Upper lobe of left lung (tissue), 4 donors: ENCODE data around the gene NBEA.

ENCODE experiments used
- CTCF ChIP-seq, 6 experiments: fragments of 450-650 bp in 4 of 6; fragments of 200-600 bp in 2 of 6; sonication (generic) in 2 of 6; IDR thresholded peaks; one replicate each; pipeline ENCODE4 v1.5.1; 2016 to 2019; ENCODE audit warnings: antibody characterized with exemption in 6 of 6
- EP300 ChIP-seq, 4 donors: sonication (generic); formaldehyde crosslinking; IDR thresholded peaks; one replicate each; pipeline ENCODE4 v1.5.1; 2017; ENCODE audit warnings: antibody characterized with exemption in 4 of 4, control low read depth in 2 of 4
- POLR2A ChIP-seq, 4 donors: fragments of 450-650 bp; IDR thresholded peaks; one replicate each; pipeline ENCODE4 v1.5.1; 2016 to 2017; ENCODE audit warnings: antibody characterized with exemption in 4 of 4, mild to moderate bottlenecking in 2 of 4
- POLR2AphosphoS5 ChIP-seq, 2 donors: sonication (generic); formaldehyde crosslinking; IDR thresholded peaks; one replicate each; pipeline ENCODE4 v1.5.1; 2017; ENCODE audit warnings: antibody characterized with exemption in 2 of 2

GRCh38 chr13:35711909-35712308, 769.8 kb downstream of the NBEA start:
- TF ChIP-seq CTCF (IDR thresholded peaks at IDR 0.05) (no peak), EP300 (IDR thresholded peaks at IDR 0.05) (no peak), POLR2AphosphoS5 (IDR thresholded peaks at IDR 0.05) (no peak), POLR2A (IDR thresholded peaks at IDR 0.05) (no peak)
